Measurements from ENCODE around the gene N4BP3. TPM values are rescaled to one million over a fixed set of nuclear protein-coding genes. Genes with fewer than 3 reads are reported as not detected.

The N4BP3 gene
- total RNA-seq, 2 experiments from 2014 or later = 3.2 TPM

DNA sequence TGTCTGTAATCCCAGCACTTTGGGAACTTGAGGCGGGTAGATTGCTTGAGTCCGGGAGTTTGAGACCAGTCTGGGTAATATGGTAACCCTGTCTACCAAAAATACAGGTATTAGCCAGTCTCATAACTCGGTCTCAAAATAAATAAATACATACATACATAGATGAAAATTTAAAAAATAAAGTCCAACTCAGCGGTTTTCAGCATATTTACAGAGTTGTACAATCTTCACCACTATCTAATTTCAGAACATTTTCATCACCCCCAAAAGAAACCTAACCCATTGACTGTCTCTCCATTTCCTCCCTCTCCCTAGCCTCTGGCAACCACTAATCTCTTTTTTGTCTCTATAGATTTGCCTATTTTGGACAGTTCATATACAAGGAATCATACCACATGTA is 28.2 kb downstream of the N4BP3 start:
- ChIA-PET CTCF (interaction anchor here (0.8 to 8.8 kb wide), 4 partner anchors 8 to 66 kb away, joined by 4 to 117 read pairs (median 4); no protein-coding TSS in a partner anchor), POLR2A (no interaction called here)
- H3K9me3 Mint-ChIP-seq = no peaks in the 10 kb centered on the region
- peaks cover 48% of the 10 kb centered on the region for H3K36me3 Mint-ChIP-seq
- no peaks in the 10 kb centered on the region for H3K27me3 Mint-ChIP-seq
- no peak for DNase-seq
- H3K4me3 Mint-ChIP-seq = no peak overlapping the region
- H3K4me1 Mint-ChIP-seq (ENCODE audit: low read depth) = peaks cover 11% of the 10 kb centered on the region
- intact Hi-C loops (cut with micrococcal nuclease) = no loop called here
- H3K27ac Mint-ChIP-seq = no peak overlapping the region

DNA sequence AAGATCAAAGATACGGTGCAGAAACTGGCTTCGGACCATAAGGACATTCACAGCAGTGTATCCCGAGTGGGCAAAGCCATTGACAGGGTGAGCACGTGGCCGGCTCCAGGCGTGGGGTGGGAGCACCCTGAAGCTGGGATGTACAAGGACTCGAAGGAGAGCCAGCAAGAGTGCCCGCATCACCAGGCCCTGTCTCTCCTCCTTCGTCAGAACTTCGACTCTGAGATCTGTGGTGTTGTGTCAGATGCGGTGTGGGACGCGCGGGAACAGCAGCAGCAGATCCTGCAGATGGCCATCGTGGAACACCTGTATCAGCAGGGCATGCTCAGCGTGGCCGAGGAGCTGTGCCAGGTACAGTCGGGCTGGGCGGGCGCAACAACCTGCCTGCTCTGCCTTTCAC is 29.3 kb downstream of the N4BP3 start:
- ChIA-PET POLR2A (no interaction called here), CTCF (interaction anchor here (0.6 to 8.8 kb wide), 3 partner anchors 22 to 67 kb away, joined by 4 to 117 read pairs (median 5); no protein-coding TSS in a partner anchor)
- no peak overlapping the region for H3K4me3 Mint-ChIP-seq

DNA sequence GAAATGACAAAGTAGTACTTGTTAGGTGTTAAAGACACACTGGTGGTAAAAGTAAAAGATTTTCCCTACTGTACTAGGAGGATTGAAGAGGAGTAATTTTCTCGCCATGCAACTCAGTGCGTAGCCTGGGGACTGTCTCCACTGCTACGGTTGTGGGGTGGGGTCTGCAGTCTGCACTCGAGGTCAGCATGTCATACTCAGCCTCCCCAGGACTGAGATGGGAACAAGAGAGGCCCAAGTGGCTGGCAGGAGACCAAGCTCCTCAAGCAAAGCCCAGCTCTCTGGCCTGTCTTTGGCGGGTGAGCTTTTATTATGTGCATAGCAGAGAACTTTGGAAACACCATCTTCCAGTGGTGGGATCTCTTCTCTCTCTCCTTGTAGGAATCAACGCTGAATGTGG is 29.9 kb downstream of the N4BP3 start:
- ChIA-PET POLR2A (no interaction called here), CTCF (interaction anchor here (0.6 to 8.8 kb wide), 3 partner anchors 23 to 68 kb away, joined by 4 to 117 read pairs (median 5); no protein-coding TSS in a partner anchor)
- Mint-ChIP-seq H3K36me3 (peaks cover 56% of the 10 kb centered on the region), H3K27me3 (no peaks in the 10 kb centered on the region), H3K4me3 (no peak overlapping the region), H3K27ac (no peak overlapping the region), H3K4me1 (ENCODE audit: low read depth) (peaks cover 17% of the 10 kb centered on the region), H3K9me3 (no peaks in the 10 kb centered on the region)
- no peak for DNase-seq
- intact Hi-C loops (cut with micrococcal nuclease) = no loop called here

More for the DNA sequence above, 29.3 kb downstream of the N4BP3 start:
- Mint-ChIP-seq H3K9me3 (no peaks in the 10 kb centered on the region), H3K27ac (no peak overlapping the region), H3K4me1 (ENCODE audit: low read depth) (peaks cover 15% of the 10 kb centered on the region), H3K36me3 (peaks cover 56% of the 10 kb centered on the region), H3K27me3 (no peaks in the 10 kb centered on the region)
- intact Hi-C loops (cut with micrococcal nuclease) = no loop called here
- DNase-seq = no peak

DNA sequence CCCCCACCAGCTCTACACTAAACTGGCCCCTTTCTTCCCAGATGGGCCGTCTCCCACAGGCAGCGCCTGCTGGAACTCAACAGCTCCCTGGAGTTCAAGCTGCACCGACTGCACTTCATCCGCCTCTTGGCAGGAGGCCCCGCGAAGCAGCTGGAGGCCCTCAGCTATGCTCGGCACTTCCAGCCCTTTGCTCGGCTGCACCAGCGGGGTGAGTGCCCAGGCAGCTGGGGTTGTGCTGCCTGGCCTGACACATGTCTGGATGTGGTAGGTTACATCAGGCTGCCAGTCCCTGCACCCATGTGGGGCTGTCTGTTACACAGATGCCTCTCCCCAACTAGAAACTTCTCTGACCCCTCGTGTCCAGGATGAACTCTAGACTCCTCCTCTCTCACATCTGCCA is 30.6 kb downstream of the N4BP3 start:
- ChIA-PET CTCF (interaction anchor here (1.0 to 8.8 kb wide), 4 partner anchors 11 to 68 kb away, joined by 3 to 117 read pairs (median 4); no protein-coding TSS in a partner anchor), POLR2A (no interaction called here)
- Mint-ChIP-seq H3K36me3 (peaks cover 59% of the 10 kb centered on the region), H3K27ac (no peak overlapping the region), H3K4me3 (no peak overlapping the region), H3K27me3 (no peaks in the 10 kb centered on the region), H3K9me3 (no peaks in the 10 kb centered on the region), H3K4me1 (ENCODE audit: low read depth) (peaks cover 20% of the 10 kb centered on the region)
- intact Hi-C loops (cut with micrococcal nuclease) = no loop called here
- DNase-seq = no peak

DNA sequence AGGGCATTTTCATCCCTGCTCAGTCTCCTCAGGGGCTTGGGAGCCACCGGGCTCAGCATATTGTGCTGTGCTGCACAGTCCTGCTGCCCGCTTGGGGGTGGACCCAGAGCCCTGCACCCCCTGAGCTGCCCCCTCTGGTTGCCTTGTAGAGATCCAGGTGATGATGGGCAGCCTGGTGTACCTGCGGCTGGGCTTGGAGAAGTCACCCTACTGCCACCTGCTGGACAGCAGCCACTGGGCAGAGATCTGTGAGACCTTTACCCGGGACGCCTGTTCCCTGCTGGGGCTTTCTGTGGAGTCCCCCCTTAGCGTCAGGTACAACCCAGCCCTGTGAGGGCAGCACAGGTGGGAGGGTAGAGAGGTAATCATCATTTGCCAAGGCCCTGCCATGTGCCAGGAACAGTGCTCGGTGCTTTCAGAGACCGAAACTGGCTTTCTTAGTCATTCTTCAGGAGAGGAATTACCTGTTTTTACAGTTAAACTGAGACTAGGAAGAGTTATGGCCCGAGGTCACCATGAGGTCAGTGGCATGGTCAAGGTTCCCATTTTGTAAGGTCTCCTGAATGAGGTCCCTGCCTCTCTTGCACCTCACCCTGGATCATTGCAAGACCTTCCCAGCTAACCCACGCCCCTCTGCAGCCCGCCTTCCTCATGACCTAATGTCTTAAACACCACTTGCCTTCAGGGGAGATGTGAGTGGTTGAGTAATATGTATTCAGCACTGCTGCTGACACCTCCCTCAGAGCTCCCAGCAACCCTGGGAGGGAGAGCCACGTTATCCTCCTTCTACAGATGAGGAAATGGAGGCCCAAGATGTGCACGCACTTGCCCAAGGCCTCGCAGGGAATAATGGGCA is 32.9 kb downstream of the N4BP3 start:
- intact Hi-C loops (cut with micrococcal nuclease) = loop anchor here (1.0 kb wide), 3 partner anchors 18 to 70 kb away; no protein-coding TSS in a partner anchor
- peaks cover 42% of the 10 kb centered on the region for H3K4me1 Mint-ChIP-seq (ENCODE audit: low read depth)
- ChIA-PET CTCF (interaction anchor here (1.0 to 8.8 kb wide), 5 partner anchors 10 to 70 kb away, joined by 4 to 117 read pairs (median 6); no protein-coding TSS in a partner anchor), POLR2A (interaction anchor here (0.6 kb wide), 1 partner anchor 28 kb away, joined by 4 read pairs; no protein-coding TSS in a partner anchor)
- H3K27ac Mint-ChIP-seq = peak overlapping the region; percentile 56
- H3K27me3 Mint-ChIP-seq = no peaks in the 10 kb centered on the region
- H3K36me3 Mint-ChIP-seq = peaks cover 67% of the 10 kb centered on the region
- DNase-seq = peak; percentile 80
- H3K4me3 Mint-ChIP-seq = no peak overlapping the region
- H3K9me3 Mint-ChIP-seq = no peaks in the 10 kb centered on the region

DNA sequence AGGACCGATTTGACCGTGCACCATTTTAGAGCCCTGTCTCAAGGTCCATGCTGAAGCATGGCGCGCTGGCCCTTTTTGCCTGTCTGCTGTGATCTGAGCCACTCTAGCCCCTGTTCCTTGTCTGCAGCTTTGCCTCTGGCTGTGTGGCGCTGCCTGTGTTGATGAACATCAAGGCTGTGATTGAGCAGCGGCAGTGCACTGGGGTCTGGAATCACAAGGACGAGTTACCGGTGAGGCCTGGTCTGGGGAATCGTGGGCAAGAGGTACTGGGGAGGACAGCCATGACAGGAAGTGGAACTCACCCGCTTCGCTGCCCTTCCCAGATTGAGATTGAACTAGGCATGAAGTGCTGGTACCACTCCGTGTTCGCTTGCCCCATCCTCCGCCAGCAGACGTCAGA is 34.1 kb downstream of the N4BP3 start:
- Mint-ChIP-seq H3K4me1 (ENCODE audit: low read depth) (peaks cover 51% of the 10 kb centered on the region), H3K9me3 (no peaks in the 10 kb centered on the region), H3K36me3 (peaks cover 67% of the 10 kb centered on the region), H3K4me3 (no peak overlapping the region), H3K27ac (no peak overlapping the region), H3K27me3 (no peaks in the 10 kb centered on the region)
- intact Hi-C loops (cut with micrococcal nuclease) = no loop called here
- no peak for DNase-seq
- CTCF ChIA-PET = interaction anchor here (1.8 to 8.8 kb wide), 3 partner anchors 15 to 72 kb away, joined by 6 to 117 read pairs (median 14); no protein-coding TSS in a partner anchor
- POLR2A ChIA-PET = no interaction called here

DNA sequence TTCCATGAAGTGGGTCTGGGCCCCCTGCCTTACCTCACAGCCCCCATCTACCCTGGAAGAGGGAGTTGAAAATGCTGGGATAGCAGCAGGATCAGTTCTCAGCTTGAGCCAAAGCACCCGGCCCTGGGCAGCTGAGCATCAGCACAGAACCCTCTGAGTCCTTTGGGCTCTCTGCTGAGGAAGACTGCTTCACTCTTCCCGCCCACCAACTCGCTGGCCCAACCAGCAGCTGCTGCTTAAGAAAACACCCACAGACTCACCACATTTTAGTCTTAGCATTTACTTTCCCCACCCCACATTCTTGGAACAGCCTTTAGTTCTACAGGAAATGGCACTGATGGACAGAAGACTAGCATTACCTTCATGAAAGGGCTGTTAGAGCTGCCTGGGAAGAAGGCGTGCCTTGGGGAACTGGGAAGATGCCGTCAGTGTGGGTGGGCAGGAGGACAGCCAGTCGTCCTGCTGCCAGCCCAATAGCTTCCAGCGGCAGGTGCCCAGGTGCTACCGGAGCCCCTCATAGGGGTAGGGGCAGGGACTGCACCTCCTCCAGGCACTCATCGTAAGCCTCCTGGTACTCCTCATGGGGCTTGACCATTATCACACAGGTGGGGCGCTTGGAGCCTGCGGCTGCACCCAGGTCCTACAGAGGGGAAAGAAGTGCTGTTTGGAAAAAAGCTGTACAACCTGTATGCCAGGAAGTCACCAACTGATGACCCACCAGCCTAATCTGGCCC is 36.0 kb downstream of the N4BP3 start:
- Mint-ChIP-seq H3K4me3 (no peak overlapping the region), H3K27ac (peak overlapping the region; percentile 77), H3K9me3 (no peaks in the 10 kb centered on the region), H3K4me1 (ENCODE audit: low read depth) (peaks cover 65% of the 10 kb centered on the region), H3K36me3 (peaks cover 56% of the 10 kb centered on the region), H3K27me3 (no peaks in the 10 kb centered on the region)
- intact Hi-C loops (cut with micrococcal nuclease) = no loop called here
- CTCF ChIA-PET = interaction anchor here (1.0 to 8.8 kb wide), 4 partner anchors 8 to 74 kb away, joined by 4 to 117 read pairs (median 12); no protein-coding TSS in a partner anchor
- peak; percentile 58 for DNase-seq
- POLR2A ChIA-PET = interaction anchor here (1.0 to 1.3 kb wide), 4 partner anchors 12 to 74 kb away, joined by 3 to 4 read pairs (median 4); partner anchors contain the start of genes HNRNPAB and RMND5B

DNA sequence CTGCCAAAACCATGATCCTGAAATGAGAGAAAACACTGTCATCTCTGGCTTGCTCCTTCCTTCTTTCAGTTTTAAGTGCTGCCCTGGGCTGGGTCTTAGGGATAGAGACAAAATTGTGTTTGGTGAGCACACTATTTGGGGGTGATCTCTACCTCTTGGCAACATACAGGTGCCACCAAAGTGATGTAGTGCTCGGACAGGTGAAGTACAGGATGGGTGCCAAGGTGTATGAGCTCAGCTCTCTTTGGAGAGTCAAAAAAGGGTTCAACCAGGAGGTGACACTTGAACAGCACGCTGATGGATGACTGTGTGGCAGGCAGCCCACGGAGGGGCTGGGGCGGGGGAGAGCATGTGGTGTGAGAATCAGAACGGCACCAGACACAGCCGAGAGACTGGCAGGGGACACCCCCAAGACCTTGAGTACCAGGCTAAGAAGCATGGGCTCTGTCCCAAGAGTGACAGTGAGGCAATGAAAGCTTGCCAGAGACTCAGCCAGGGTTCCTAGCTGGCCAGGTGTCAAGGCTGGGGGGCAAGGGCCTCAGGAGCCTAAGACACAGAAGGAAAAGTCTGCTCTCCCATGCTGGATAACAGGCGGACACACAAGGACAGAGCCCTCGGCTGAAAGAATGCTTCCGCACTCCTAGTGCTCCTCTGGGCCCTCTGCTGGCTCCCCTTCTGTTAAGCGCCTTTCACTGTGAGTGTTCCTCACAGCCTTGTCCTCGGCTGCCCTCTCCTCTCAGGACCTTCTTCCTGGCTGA is 37.8 kb downstream of the N4BP3 start:
- Mint-ChIP-seq H3K4me1 (ENCODE audit: low read depth) (peaks cover 62% of the 10 kb centered on the region), H3K4me3 (no peak overlapping the region), H3K27me3 (no peaks in the 10 kb centered on the region), H3K27ac (peak overlapping the region; percentile 77), H3K9me3 (no peaks in the 10 kb centered on the region), H3K36me3 (peaks cover 49% of the 10 kb centered on the region)
- POLR2A ChIA-PET = no interaction called here
- CTCF ChIA-PET = interaction anchor here (2.9 to 3.1 kb wide), 2 partner anchors 31 to 75 kb away, joined by 15 to 20 read pairs; no protein-coding TSS in a partner anchor
- intact Hi-C loops (cut with micrococcal nuclease) = loop anchor here (5.0 kb wide), 1 partner anchor 51 kb away; the partner anchor contains the start of gene HNRNPAB
- DNase-seq = no peak

DNA sequence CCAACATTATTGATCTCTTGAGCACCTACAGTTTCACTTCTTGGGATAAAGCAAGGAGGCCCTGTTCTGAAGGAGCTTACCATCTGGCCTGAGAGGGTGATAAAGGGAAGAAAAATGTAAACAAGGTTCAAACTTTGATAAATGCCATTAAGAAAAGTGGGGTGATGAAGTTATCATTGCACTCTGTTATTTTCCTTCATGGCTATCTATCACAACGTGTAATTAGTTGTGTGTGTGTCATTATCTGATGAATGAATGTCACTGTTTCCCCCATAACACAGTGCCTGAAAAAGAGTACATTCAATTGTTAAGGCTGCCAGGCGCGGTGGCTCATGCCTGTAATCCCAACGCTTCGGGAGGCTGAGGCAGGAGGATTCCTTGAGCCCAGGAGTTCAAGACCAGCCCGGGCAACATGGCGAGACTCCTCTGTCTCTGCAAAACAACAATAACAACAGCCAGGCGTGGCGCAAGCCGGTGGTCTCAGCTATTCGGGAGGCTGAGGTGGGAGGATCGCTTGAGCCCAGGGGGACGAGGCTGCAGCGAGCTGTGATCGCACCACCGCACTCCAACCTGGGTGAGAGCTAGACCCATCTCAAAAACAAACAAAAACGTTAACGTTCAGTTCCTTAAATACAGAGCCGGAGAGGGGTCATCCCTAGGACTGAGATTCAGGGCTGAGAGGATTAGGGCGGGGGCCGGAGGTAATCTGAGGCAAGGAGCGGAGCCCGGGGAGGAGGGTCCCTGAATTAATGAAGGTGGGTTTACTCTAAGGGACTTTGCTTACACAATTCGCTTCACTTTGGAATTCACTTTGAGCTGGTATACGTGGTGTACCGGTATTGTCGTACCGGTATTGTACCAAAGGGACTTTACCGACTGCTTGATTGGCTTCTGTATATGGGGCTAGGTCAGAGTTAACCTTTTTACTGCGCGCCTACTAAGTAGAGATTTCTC is 39.4 kb downstream of the N4BP3 start:
- Mint-ChIP-seq H3K36me3 (peaks cover 35% of the 10 kb centered on the region), H3K4me1 (ENCODE audit: low read depth) (peaks cover 53% of the 10 kb centered on the region)
- CTCF ChIA-PET = interaction anchor here (0.7 to 3.1 kb wide), 6 partner anchors 10 to 77 kb away, joined by 3 to 20 read pairs (median 4); no protein-coding TSS in a partner anchor

More for the DNA sequence above, 39.4 kb downstream of the N4BP3 start:
- no peak for DNase-seq
- Mint-ChIP-seq H3K27me3 (no peaks in the 10 kb centered on the region), H3K4me3 (peak overlapping the region; percentile 93), H3K27ac (peak overlapping the region; percentile 88), H3K9me3 (no peaks in the 10 kb centered on the region)
- intact Hi-C loops (cut with micrococcal nuclease) = loop anchor here (2.0 to 5.0 kb wide), 2 partner anchors 22 to 50 kb away; partner anchors contain the start of genes HNRNPAB and RMND5B
- POLR2A ChIA-PET = interaction anchor here (1.1 to 2.7 kb wide), 5 partner anchors 17 to 51 kb away, joined by 3 to 12 read pairs (median 9); partner anchors contain the start of genes HNRNPAB and RMND5B

Measured in activated CD4-positive, alpha-beta memory T cell treated with anti-CD3 and anti-CD28 coated beads for 36 hours (primary cell).